HG03108 (cell line): ENCODE measurements around the gene HTT-AS.

ENCODE experiments used
- ATAC-seq: cut with Tn5 transposase; IDR thresholded peaks from one replicate; pipeline ENCODE4 v1.9.1; 2021; ENCODE audit warnings: moderate library complexity; ENCODE audit not compliant: unreplicated experiment

HTT-AS gene

DNA sequence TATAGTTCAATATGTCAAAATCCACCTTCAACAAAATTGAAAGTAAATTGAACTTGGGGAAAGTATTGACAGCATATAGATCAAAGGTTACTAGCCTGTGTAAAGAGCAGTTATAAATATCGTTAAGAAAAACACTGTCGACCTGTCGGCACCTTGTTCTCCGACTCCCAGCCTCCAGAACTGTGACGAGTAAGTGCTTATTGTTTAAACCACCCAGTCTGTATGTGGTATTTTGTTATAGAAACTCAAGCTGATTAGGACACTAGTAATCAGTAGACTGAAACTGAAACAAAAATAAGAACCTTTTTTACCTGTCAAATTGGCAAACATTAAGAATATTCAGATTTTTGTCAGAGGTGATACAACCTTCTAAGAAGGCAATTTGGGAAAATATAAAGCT, 17.1 kb upstream of the HTT-AS start:
- ATAC-seq, result no peak

DNA sequence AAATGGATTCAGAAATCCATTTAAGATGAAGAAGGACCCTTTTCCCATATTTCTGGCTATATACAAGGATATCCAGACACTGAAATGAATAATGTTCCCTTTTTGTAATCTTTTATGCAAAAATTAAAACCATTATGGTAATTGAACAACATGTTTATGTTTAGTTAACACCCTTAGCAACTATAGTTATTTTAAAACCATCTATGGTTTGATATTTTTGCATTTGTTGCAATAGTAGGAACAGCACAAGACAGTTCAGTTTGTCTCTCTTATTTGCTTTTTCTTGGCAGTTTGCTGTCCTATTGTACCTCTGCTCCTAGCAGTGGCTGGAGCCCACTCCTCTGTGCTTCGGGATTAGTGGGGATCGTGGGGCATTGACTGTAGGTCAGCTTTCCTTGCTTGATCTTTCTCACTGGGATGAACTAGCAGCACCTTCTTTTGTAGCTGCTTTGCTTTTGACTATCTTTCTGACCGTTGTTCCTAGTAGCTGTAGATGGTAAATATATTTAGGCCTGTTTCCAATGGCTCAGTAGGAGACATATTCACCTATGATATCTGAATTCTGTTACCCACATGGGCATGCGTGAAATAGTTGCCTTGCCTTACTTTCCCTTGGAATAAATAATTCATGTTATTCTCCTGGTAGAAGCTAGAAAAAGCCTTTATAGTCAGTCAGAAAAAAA, 12.9 kb upstream of the HTT-AS start:
- ATAC-seq, result no peak

- no peak for ATAC-seq
Measured at GRCh38 chr4:3085948-3086670, 11.8 kb upstream of the HTT-AS start.

DNA sequence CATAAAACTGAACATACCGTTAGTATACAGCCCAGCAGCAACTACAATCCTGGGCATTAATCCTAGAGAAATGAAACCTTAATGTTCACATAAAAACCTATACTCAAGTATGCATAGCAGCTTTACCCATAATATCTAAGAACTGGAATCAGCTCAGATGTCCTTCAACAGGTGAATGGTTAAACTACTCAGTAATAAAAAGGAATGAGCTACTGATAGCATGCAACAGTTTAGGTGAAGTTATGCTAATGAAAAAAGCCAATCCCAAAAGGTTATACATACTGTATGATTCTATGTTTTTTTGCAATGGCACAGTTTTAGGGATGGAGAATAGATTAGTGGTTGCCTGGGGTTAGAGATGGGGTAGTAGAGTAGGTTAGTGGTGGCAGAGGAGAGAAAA, 9.4 kb upstream of the HTT-AS start:
- ATAC-seq, result no peak

- no peak for ATAC-seq
Measured at GRCh38 chr4:3082925-3083515, 8.7 kb upstream of the HTT-AS start.

DNA sequence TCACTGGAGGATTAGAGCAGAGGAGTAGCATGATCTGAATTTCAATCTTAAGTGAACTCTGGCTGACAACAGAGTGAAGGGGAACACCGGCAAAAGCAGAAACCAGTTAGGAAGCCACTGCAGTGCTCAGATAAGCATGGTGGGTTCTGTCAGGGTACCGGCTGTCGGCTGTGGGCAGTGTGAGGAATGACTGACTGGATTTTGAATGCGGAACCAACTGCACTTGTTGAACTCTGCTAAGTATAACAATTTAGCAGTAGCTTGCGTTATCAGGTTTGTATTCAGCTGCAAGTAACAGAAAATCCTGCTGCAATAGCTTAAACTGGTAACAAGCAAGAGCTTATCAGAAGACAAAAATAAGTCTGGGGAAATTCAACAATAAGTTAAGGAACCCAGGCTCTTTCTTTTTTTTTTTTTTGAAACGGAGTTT, 5.4 kb upstream of the HTT-AS start:
- no peak for ATAC-seq

DNA sequence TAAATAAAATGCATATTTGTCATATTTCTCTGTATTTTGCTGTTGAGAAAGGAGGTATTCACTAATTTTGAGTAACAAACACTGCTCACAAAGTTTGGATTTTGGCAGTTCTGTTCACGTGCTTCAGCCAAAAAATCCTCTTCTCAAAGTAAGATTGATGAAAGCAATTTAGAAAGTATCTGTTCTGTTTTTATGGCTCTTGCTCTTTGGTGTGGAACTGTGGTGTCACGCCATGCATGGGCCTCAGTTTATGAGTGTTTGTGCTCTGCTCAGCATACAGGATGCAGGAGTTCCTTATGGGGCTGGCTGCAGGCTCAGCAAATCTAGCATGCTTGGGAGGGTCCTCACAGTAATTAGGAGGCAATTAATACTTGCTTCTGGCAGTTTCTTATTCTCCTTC, 3.5 kb upstream of the HTT-AS start:
- peak; percentile 33 for ATAC-seq

DNA sequence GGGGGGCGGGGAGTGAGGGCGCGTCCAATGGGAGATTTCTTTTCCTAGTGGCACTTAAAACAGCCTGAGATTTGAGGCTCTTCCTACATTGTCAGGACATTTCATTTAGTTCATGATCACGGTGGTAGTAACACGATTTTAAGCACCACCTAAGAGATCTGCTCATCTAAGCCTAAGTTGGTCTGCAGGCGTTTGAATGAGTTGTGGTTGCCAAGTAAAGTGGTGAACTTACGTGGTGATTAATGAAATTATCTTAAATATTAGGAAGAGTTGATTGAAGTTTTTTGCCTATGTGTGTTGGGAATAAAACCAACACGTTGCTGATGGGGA, 1.3 kb upstream of the HTT-AS start:
- ATAC-seq, result no peak

GRCh38 chr4:3074846-3075651, 711 bp upstream of the HTT-AS start:
- no peak for ATAC-seq

- peak; percentile 32 for ATAC-seq
Measured at GRCh38 chr4:3073158-3074077, 920 bp downstream of the HTT-AS start.

- ATAC-seq, result no peak
Measured at GRCh38 chr4:3071811-3072210, 2.5 kb downstream of the HTT-AS start.

GRCh38 chr4:3070709-3071500, 3.4 kb downstream of the HTT-AS start:
- ATAC-seq, result no peak

GRCh38 chr4:3069661-3070199, 4.6 kb downstream of the HTT-AS start:
- ATAC-seq, result no peak

- ATAC-seq, result no peak
Measured at GRCh38 chr4:3067473-3068001, 6.8 kb downstream of the HTT-AS start.

DNA sequence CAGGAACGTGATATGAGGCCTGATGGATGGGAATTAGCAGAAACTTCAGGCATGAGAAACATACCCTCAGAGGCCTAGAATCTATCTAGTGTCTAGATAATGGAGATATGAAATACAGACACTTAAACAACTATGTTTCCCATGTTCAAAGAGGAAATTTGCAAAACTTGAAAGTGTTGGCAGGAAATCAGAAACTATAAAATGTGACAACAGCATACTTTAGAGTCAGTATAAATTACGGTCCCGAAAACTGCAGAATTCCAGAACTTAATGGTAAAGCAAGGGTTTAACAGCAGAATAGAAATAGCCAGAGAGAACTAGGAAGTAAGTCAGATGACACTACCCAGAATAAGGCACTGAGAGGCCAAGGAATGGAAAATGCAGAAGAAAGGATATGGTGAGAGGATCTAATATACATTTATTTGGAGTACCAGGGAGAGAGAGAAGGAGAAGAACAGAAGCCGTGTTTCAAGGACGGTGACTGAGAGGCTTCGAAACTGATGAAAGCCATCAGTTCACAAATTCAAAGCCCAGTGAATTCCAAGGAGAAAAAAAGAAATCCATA, 7.4 kb downstream of the HTT-AS start:
- ATAC-seq, result no peak

- no peak for ATAC-seq
Measured at GRCh38 chr4:3065551-3065950, 8.8 kb downstream of the HTT-AS start.

GRCh38 chr4:3062471-3062870, 11.9 kb downstream of the HTT-AS start:
- ATAC-seq, result no peak

- no peak for ATAC-seq
Measured at GRCh38 chr4:3060946-3061345, 13.4 kb downstream of the HTT-AS start.

DNA sequence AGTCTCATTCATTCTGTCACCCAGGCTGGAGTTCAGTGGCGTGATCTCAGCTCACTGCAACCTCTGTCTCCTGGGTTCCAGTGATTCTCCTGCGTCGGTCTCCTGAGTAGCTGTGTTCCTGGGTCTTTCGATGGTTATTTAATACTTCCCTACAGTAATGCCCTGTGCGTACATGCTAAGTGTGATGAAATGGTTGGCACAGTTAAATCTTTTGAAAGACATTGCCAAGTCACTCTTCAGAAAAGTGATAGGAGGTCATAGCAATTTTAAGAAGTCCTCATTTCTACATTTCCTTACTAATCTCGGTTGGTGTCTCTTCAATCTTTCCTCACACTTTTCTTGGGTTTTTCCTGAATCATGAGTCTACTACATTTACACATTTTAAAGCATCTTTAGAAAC, 14.4 kb downstream of the HTT-AS start:
- no peak for ATAC-seq
